ENCODE results near the gene HSPB9. TPM values are rescaled to one million over a fixed set of nuclear protein-coding genes. Genes with fewer than 3 reads are reported as not detected.

Gene HSPB9
- total RNA-seq, 1 experiment from 2014 or later = not detected

GRCh38 chr17:42118545-42118944, 4.1 kb upstream of the HSPB9 start:
- Histone ChIP-seq H3K4me2 (ENCODE audit: low read length) (peak overlapping the region; percentile 9; the same call in 1 of the 2 replicates), H3K9me2 (ENCODE audit: insufficient read depth) (no peaks in the 10 kb centered on the region), H3K79me2 (ENCODE audit: insufficient read depth, low read length) (no peaks in the 10 kb centered on the region), H2AFZ (ENCODE audit: low read depth, low read length, poor library complexity, severe bottlenecking) (no peak overlapping the region), H3K27ac (ENCODE audit: low read depth, low read length) (no peak overlapping the region; the same call in 1 of the 2 replicates), H4K20me1 (ENCODE audit: insufficient read depth) (no peaks in the 10 kb centered on the region), H3K4me1 (ENCODE audit: control insufficient read depth in 1 of 2, insufficient read depth in 2 of 2, low read length in 2 of 2) (peaks cover 5 to 24% of the 10 kb centered on the region in 2 experiments; a peak in 3 of 4 replicates), H3K36me3 (ENCODE audit: control insufficient read depth in 1 of 2, insufficient read depth in 2 of 2, low read length in 2 of 2) (peaks cover 3 to 11% of the 10 kb centered on the region in 2 experiments; a peak in 3 of 4 replicates), H3K9me3 (ENCODE audit: control insufficient read depth in 1 of 2, insufficient read depth in 1 of 2, low read depth in 1 of 2, low read length in 2 of 2) (no peaks in the 10 kb centered on the region), H3K9ac (ENCODE audit: low read length) (0 out of 2 replicates have a peak overlapping the region, but pooled peaks have one; percentile 17), H3K27me3 (ENCODE audit: insufficient read depth, low read length) (no peaks in the 10 kb centered on the region), H3K4me3 (replicated peaks in 1 of 2; ENCODE audit: low read depth in 1 of 2, low read length in 2 of 2) (no peak overlapping the region)
- ATAC-seq (peak; percentile 43; the same call in 1 of the 2 replicates), DNase-seq (ENCODE audit: low read depth, low spot score) (peak; percentile 13)
- TF ChIP-seq RAD21 (IDR thresholded peaks at IDR 0.05; ENCODE audit: low read depth) (peak; percentile 70), ATF3 (IDR thresholded peaks at IDR 0.05) (no peak), EGR1 (IDR thresholded peaks at IDR 0.05; ENCODE audit: low read depth) (no peak), CTCF (IDR thresholded peaks at IDR 0.05 in 2 of 3, conservative IDR thresholded peaks at IDR 0.05 in 1 of 3; ENCODE audit: borderline replicate concordance in 1 of 3, insufficient read depth in 1 of 3, low read depth in 2 of 3, low read length in 2 of 3) (peak; percentile 57 to 64 (median 63); a peak in 5 of 6 replicates)
- ChIA-PET RAD21 (ENCODE audit: low non-redundant PET in 1 of 2, low total read pairs in 2 of 2, uncharacterized antibody in 2 of 2, unreplicated experiment in 2 of 2) (no interaction called here), CTCF (interaction anchor here (1.3 kb wide), 1 partner anchor 101 kb away, joined by 3 read pairs; the partner anchor contains the start of gene DNAJC7), POLR2A (no interaction called here)
- BruUV-seq (replicated peaks) = no TSS peak
- intact Hi-C loops (cut with micrococcal nuclease) = loop anchor here (5.0 kb wide), 1 partner anchor 409 kb away; no protein-coding TSS in a partner anchor

GRCh38 chr17:42119301-42119700, 3.3 kb upstream of the HSPB9 start:
- ChIA-PET RAD21 (ENCODE audit: low non-redundant PET in 1 of 2, low total read pairs in 2 of 2, uncharacterized antibody in 2 of 2, unreplicated experiment in 2 of 2) (no interaction called here), POLR2A (no interaction called here), CTCF (no interaction called here)
- H3K9me2 ChIP-seq (ENCODE audit: insufficient read depth) = no peaks in the 10 kb centered on the region
- H3K9me3 ChIP-seq (ENCODE audit: control insufficient read depth in 1 of 2, insufficient read depth in 1 of 2, low read depth in 1 of 2, low read length in 2 of 2) = no peaks in the 10 kb centered on the region
- H3K36me3 ChIP-seq (ENCODE audit: control insufficient read depth in 1 of 2, insufficient read depth in 2 of 2, low read length in 2 of 2) = peaks cover 3 to 11% of the 10 kb centered on the region in 2 experiments; a peak in 3 of 4 replicates
- peak overlapping the region; percentile 17; the same call in 1 of the 2 replicates for H3K9ac ChIP-seq (ENCODE audit: low read length)
- H4K20me1 ChIP-seq (ENCODE audit: insufficient read depth) = no peaks in the 10 kb centered on the region
- intact Hi-C loops (cut with micrococcal nuclease) = loop anchor here (5.0 kb wide), 1 partner anchor 408 kb away; no protein-coding TSS in a partner anchor
- no peaks in the 10 kb centered on the region for H3K27me3 ChIP-seq (ENCODE audit: insufficient read depth, low read length)
- H3K4me1 ChIP-seq (ENCODE audit: control insufficient read depth in 1 of 2, insufficient read depth in 2 of 2, low read length in 2 of 2) = peaks cover 5 to 24% of the 10 kb centered on the region in 2 experiments; a peak in 3 of 4 replicates
- no peak overlapping the region for H3K27ac ChIP-seq (ENCODE audit: low read depth, low read length)
- H3K4me2 ChIP-seq (ENCODE audit: low read length) = no peak overlapping the region
- BruUV-seq (replicated peaks) = no TSS peak
- no peak overlapping the region for H2AFZ ChIP-seq (ENCODE audit: low read depth, low read length, poor library complexity, severe bottlenecking)
- DNase-seq (ENCODE audit: low read depth, low spot score) (no peak), ATAC-seq (no peak)
- H3K4me3 ChIP-seq (replicated peaks in 1 of 2; ENCODE audit: low read depth in 1 of 2, low read length in 2 of 2) = no peak overlapping the region
- no peaks in the 10 kb centered on the region for H3K79me2 ChIP-seq (ENCODE audit: insufficient read depth, low read length)
- TF ChIP-seq YY1 (IDR thresholded peaks at IDR 0.05; ENCODE audit: extremely low read depth, insufficient replicate concordance, low read depth, low read length) (no peak), EGR1 (IDR thresholded peaks at IDR 0.05; ENCODE audit: low read depth) (no peak), ZFX (IDR thresholded peaks at IDR 0.05) (no peak), SP1 (IDR thresholded peaks at IDR 0.05; ENCODE audit: low read depth) (no peak), SIN3A (IDR thresholded peaks at IDR 0.05; ENCODE audit: low read depth) (no peak), ZBTB33 (IDR thresholded peaks at IDR 0.05; ENCODE audit: extremely low read depth, insufficient replicate concordance, low read length) (no peak), CEBPB (IDR thresholded peaks at IDR 0.05; ENCODE audit: low read depth) (no peak), SRF (IDR thresholded peaks at IDR 0.05; ENCODE audit: low read depth) (no peak), TCF7L2 (IDR thresholded peaks at IDR 0.05; ENCODE audit: borderline replicate concordance, extremely low read depth, insufficient read depth, insufficient read length) (no peak), EZH2 (IDR thresholded peaks at IDR 0.05) (no peak), RAD21 (IDR thresholded peaks at IDR 0.05; ENCODE audit: low read depth) (no peak)
